ENCODE data around the gene TPCN1.
A peak's percentile ranks its signal among the peaks of the same experiment; 100 is the strongest.

TPCN1 gene

DNA sequence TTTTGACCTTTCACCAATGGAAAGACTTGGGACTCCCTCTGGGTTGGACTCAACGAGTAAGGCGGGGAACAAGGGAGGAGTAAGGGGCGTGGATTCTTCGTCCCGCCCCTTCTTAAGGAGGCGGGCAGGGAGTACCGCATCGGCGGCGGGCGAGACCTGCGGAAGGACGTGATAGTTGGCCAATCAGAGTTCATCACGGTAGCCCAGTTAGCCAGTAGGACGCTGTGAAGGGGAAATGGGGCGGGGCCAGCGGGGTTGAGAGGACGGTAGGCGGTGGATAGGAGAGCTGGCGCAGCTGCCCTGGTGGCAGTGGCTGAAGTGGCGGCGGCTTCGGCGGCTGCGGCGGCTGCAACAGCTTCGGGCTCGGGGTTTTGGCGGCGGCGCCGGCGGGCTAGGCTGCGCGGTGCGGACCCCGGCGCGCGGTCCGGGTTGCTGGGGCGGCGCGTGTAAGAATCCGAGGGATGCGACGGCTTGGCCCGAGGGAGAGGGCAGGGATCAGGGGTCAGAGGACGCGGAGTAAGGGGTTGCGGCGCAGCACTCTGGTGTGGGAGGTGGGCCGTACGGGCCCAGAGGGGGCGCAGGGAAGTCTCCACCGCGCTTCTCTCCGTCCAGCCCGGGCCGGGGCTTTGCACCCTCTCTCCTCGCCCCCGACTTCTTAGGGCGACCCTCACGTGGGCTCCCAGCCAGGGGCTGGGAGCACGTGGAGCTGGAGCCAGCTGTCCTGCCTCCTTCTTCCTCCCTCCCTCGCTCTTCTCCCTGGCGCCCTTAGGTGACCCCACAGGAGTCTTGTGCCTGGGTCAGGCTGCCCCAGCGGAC, at the start of gene TPCN1:
TPCN1 (plus strand) TSS at position 284 of the 816 bp plus-strand sequence. CDS start 5,389 bp downstream, outside the sequence.
- DNase-seq (ENCODE audit: low read depth): peak; percentile 99

DNA sequence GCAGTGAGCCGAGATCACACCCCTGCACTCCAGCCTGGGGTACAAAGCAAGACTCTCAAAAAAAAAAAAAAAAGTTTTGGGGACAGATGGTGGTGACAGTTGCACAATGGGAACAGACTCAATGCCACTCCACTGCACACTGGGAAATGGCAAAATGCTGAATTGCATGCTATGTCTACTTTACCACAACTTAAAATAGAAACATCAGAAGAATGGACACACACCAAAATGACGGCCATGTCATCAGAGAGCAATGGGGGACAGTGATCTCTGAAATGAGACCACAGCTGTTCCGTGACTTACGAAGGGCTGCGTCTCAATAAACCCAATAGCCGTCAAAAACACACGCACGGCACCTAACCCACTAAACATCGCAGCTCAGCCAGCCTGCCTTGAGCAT, 49.7 kb upstream of the TPCN1 start:
- no peak for DNase-seq (ENCODE audit: low read depth)

DNA sequence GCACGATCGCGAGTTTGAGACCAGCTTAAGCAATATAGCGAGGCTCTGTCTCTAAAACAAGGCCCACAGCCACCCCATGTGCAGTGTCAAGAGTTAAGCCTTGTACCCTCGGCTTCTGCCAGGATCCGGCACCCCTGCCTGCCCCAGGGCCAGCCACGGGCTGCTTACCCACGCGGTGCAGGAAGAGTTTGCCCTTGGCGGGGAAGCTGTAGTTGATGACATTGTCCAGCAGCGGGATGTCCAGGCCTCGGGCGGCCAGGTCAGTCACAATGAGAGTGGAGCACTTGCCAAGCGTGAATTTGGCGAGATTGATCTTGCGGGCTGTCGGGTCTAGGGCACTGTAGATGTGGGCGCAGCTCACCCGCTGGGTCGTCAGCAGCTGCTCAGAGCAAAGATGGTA, 49.1 kb upstream of the TPCN1 start:
- no peak for DNase-seq (ENCODE audit: low read depth)

DNA sequence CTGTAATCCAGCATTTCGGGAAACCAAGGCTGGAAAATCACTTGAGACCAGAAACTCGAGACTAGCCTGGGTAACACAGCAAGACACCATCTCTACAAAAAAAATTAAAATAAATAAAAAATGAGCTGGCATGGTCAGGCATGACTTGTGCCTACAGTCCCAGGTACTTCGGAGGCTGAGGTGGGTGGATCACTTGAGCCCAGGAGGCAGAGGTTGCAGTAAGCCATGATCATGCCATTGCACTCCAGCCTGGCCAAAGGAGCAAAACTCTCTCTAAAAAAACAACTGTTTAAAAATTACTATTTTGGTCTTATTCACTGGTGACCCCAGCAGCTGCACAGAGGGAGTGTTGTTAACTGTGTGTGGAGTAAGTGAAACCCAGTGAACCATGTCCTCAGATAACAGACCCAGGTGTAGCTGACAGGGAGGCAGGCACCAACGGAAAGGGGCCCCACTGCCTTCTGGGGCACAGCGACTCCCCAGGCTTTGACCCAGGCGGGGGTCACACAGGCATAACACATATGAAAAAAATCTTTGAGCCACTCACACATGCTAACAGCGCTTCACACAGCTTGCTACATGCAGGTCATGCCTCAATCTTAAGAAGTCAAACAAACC, 48.1 kb upstream of the TPCN1 start:
- DNase-seq (ENCODE audit: low read depth): no peak

DNA sequence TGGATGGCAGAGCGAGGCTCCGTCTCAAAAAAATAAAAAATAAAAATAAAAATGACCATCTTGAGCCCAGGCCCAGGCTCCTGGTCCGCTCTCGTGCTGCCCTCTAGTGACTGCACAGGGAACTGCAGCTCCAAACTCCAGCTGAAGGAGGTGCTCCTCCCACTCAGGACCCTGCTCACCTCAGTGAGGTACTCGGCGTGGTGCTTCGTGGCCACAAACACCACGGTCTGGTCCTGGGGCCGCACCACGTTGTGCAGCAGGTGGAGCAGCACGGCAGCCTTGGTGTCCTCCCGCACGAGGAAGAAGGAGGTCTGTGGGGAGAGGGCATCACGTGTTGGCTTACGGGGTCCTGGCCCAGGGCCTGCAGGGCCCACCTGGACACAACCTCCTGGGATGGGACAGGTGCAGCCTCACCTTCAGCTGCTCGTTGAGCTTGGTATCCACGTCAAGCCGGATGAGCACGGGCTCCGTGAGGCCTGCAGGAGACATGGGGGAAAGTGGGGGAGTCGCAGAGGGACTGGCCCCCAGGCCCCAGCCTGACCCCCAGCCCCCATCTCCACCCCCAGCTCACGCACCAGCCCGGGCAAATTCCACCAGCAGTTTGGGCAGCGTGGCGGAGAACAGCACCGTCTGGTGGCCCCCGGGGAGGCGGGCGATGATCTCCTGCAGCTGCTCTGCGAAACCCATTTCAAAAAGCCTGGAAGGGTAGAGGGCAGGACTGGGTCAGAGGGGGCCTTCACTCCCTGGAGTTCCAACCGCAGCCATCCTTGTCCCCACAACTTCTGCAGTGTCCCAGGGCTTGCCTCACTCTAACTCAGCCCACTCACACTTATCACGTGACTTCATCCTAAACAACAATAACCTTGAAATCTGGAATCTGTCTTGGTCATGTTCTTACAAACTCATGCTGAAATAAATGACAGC, 46.5 kb upstream of the TPCN1 start:
- DNase-seq (ENCODE audit: low read depth): no peak

DNA sequence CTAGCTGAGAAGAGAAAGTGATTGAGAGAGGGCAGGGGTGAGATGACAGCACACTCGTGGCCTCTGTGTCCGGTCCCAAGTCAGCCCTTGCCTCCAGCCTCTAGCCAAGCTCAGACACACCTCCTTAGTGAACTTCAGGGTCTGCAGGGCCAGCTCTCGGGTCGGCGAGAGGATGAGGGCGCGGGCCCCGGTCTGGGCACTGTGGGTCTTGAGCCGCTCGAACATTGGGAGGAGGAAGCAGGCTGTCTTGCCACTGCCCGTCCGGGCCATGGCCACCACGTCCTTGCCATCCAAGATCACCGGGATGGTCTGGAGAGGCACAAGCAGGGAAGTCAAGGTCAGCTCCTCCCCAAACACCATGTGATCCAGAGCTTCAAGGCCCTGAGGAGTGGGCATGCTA, 42.2 kb upstream of the TPCN1 start:
- DNase-seq (ENCODE audit: low read depth): no peak

DNA sequence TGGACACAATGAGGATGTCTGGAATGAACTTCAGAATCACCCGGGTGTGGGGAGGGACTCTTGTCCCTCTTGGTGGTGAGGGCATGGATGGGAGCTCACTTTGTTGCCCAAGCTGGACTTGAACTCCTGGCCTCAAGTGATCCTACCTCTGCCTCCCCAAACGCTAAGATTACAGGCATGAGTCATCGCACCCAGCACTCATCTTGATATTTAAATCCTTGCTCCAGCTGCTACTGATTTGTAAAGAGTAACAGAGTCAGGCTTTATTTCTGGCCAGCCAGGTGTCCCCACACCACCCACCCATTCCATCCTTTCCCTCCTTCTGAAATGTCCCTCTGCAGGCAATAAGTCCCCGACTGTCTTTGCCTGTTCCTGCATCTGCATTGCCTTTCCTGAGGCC, 40.9 kb upstream of the TPCN1 start:
- no peak for DNase-seq (ENCODE audit: low read depth)

DNA sequence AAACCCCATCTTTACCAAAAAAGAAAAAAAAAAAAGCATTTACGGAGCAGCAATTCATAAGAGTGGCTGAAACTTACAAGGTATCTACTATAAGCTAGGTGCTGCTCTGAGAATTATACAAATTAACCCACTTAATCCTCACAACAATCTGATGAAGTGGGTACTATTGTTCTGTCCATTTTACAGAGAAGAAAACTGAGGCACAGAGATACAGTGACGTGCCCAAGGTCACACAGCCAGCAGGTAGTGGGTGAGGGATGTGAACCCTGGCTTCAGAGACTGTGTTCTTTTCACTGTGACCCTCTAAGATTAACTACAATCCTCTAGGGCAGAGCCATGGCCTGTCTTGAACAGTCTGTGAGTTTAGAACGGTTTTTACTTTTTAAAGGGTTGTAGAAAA, 39.3 kb upstream of the TPCN1 start:
- no peak for DNase-seq (ENCODE audit: low read depth)

DNA sequence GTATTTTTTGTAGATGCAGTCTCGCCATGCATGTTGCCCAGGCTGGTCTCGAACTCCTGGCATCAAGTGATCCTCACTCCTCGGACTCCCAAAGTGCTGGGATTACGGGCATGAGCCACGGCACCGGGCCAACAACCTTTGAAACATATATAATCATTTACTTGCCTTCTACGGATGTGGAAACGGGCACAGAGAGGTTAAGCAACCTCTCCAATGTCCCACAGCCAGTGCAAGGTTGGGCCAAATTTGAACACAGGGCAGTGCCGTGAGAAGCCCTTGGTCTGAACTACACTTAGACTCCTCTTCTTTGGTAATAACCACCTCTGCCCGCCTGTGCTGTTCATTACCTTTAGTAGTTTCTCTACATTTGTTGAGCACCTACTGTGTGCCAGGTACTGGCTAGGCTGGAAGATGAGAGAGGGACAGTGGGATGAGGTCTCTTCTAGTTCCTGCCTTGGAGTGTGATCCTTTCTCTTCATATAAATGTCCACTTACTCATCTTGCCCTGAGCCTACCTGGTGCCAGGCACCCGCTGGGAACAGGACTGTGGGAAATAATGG, 38.2 kb upstream of the TPCN1 start:
- DNase-seq (ENCODE audit: low read depth): no peak

DNA sequence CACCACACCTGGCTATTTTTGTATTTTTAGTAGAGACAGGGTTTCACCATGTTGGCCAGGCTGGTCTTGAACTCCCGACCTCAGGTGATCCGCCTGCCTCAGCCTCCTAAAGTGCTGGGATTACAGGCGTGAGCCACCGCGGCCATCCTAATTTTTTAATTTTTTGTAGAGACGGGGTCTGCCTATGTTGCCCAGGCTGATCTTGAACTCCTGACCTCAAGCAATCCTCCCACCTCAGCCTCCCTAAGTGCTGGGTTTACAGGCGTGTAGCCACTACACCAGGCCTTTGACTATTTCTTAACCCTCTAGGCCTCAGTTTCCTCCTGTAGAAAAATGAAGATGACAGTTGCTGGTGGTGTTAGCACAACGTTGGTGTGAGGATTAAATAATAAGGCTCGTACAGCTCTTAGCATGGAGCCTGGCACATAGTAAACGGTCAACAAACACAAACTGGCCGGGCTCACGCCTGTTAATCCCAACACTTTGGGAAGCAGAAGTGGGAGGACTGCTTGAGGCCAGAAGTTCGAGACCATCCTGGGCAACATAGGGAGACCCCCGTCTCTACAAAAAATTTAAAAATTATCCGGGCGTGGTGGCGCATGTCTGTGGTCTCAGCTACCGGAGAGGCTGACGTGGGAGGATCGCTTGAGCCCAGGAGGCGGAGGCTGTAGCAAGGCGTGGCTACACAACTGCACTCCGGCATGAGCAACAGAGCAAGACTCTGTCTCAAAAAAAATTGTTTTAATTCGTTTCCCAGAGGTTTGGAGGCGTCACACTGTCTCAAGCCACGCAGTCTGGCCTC, 37.0 kb upstream of the TPCN1 start:
- peak; percentile 79 for DNase-seq (ENCODE audit: low read depth)

DNA sequence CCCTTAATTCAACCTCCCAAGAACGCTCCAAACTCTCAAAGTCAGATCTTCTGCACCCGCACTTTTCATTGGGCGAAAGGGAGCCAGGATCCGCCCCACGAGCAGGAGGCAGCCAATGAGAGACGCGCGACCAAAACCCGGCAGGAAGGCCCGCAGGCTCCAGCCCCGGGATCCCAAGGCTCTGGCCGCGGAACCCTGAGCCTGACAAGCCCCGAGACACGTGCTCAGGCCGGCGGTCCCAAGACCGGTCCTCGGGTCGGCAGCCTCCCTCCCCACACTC, 36.4 kb upstream of the TPCN1 start:
- no peak for DNase-seq (ENCODE audit: low read depth)

DNA sequence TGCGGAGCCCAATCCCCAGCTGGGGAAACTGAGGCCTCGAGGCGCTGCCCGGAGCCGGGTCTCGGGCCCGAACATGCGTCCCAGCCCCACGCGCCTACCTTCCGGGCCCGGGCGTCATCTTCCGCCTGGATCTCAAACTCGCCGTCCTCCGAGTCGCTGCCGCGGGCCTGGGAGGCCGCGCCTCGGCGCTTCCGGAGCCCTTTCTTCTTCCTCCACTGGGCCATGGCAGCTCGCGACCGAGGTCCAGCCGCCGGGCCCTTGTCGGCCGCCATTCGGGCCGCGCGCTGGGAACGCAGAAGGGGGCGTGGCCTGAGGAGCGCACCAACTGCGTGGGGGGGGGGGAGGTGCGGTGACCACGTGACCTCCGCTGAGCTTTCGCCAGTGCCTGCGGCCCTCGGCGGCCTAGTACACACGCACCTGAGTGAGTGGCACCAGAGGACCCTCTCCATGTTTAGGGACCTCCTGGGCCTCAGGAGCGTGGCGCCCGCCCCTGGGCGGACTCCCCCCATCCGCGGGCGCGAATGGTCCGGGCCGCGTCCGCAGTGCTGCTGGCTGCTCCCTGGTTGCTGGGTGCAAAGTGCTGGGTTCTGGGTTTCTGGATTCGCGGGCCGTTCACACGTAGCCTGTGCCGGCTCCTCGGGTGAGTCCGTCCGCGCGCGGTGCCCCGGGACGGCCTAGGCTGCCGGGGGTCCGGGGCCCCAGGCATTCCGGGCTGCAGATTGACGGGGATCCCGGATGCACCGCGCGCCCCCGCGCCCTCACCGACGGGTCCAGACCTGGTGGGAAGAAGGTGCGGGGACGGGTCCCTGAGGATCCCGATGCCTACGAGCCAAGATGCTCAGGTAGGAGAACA, 35.9 kb upstream of the TPCN1 start, which contains the start of the genes DDX54 and RITA1:
DDX54 (minus strand) TSS at position 299 of the 853 bp plus-strand sequence; CDS start at position 272, 27 bp downstream.
RITA1 (plus strand) TSS at position 542 of the 853 bp plus-strand sequence. CDS start 1,026 bp downstream, outside the sequence.
- DNase-seq (ENCODE audit: low read depth): peak; percentile 46

DNA sequence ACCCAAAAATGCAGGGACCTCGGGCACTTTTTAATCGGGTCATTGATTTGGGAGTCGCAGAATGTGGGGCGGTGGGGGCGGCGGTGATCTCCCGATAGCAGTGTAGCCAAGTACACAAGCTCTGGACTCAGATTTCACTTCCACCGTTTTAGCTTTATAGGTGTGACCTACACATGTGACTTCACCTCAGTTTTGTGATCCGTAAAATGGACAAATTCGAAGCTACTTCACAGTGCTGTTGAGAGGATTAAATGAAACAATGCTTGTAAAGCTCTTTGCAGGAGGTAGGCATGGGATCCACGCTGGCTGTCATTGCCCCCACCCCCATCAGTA, 35.3 kb upstream of the TPCN1 start:
- no peak for DNase-seq (ENCODE audit: low read depth)

DNA sequence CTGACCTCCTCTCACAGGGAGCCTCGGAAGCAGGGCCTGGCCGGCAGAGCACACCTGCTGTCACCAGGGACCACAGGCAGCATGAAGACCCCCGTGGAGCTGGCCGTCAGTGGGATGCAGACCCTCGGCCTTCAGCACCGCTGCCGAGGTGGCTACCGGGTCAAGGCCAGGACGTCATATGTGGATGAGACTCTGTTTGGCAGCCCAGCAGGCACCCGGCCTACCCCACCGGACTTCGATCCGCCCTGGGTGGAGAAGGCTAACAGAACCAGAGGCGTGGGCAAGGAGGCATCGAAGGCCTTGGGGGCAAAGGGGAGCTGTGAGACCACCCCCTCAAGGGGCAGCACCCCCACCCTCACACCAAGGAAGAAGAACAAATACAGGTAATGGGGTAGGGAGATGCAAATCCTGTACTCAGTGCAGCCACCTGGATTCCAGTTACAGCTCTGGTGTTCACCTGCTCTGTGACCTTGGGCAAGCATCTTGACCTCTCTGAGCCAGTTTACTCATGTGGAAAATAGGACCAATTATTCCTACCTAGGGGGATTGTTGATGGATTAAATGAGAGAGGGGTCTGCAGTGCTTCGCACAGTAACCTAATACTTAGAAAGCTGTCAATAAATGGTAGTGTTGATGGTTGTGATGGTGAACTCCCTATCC, 34.5 kb upstream of the TPCN1 start:
- no peak for DNase-seq (ENCODE audit: low read depth)

DNA sequence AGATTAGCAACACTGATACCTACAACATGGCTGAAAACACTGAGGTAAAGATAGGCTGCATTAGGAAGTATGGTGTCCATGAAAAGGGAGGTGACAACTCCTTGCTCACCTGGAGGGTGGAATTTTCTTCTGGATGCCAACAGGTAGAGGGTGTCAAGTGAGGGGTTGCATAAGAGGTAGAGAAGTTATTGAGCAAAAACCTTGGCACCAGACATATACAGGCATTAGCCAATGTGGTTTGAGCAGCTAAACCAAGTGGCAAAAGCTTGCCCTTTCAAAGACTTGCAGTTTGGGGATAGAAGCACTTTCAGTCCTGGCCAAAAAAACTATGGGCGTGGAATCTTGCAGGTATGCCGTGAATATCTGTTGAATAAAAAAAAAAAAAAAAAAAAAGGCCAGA, 31.9 kb upstream of the TPCN1 start:
- DNase-seq (ENCODE audit: low read depth): no peak

DNA sequence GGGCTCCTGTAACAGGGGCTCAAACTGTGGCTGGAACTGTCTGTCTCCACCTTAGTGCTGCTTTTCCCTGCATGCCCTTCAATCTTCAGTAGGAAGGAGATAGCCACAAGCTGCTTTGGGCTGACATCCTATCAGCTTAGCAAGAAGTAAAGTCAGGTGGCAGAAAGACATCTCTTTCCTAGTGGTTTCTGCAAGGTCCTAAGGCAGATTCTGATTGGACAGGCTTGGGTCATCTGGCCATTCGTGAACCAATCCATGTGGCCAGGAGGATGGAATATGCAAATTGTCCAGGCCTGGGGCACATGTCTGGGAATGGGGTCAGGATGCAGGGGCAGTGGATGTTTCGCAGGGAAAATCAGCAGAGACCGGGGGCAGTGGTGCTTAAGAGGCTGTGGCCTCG, 30.5 kb upstream of the TPCN1 start:
- DNase-seq (ENCODE audit: low read depth): no peak

DNA sequence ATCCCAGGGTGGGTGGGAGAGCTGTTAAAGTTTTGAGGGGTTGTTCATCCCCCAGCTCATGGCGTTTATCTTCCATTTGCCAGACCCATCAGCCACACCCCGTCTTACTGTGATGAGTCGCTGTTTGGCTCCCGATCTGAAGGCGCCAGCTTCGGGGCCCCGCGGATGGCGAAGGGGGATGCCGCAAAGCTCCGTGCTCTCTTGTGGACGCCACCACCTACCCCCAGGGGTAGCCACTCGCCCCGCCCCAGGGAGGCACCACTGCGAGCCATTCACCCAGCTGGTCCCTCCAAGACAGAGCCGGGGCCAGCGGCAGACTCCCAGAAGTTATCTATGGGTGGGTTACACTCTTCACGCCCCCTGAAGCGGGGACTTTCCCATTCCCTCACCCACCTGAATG, 30.0 kb upstream of the TPCN1 start:
- no peak for DNase-seq (ENCODE audit: low read depth)

DNA sequence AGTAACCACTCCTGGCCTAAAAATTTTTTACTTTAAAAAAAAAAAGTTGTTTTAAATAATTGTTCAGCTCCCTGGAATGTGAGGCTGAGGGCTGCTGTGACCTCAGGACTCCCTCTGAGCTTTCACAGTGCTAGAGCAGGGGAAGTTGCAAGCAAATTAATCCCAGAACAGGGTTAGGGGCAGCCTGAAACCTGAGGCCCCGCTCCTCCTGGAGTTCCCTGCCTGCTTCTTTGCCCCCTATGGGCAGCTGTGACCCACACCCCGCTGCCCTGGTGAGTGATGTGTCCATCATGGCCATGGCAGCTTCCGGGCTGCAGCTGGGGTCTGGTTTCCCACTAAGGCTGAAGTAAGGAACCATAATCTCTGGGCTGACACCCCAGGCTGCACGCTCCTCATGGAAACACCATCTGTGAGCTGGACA, 26.3 kb upstream of the TPCN1 start:
- peak; percentile 59 for DNase-seq (ENCODE audit: low read depth)

DNA sequence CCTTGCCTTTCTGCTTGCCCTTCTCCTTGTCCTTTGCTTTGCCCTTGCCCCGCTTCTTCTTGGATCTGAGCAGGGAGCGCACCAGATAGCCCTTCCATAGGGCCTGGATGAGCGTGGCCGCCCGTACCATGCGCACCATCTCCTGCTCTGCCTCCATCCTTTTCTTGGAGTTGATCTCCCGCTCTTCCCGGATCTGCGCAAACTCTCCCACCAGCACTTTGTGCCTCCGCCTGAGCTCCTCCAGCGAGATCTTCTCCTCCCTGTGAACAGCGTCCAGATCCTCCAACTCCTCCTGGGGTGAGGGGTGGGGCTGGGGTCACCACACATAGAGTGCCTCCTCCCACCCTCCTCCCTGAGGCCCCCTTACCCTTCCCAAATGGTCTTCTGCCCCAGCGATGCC, 25.7 kb upstream of the TPCN1 start:
- DNase-seq (ENCODE audit: low read depth): no peak

DNA sequence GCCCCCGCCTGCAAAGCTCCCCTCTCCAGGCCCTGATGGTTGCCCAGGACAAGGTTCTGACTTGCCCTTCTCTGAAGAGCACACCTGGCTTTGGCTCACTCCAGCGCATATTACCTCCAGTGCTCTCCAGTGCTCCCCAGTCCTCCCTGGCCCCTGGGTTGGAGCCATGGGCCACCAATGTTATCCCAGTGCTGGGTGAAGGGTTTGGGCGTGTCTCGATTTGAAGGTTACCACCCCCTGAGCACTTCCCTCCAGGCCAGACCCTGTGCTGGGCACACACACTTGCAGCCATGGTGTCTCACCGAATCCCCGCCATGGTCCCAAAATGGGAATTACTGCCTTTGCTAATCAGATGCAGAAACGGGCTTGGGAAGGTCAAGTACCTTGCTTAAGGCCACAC, 24.7 kb upstream of the TPCN1 start:
- no peak for DNase-seq (ENCODE audit: low read depth)

All from HS-27A (cell line).